ENCODE measurements around the gene PPP1CA.

DNA sequence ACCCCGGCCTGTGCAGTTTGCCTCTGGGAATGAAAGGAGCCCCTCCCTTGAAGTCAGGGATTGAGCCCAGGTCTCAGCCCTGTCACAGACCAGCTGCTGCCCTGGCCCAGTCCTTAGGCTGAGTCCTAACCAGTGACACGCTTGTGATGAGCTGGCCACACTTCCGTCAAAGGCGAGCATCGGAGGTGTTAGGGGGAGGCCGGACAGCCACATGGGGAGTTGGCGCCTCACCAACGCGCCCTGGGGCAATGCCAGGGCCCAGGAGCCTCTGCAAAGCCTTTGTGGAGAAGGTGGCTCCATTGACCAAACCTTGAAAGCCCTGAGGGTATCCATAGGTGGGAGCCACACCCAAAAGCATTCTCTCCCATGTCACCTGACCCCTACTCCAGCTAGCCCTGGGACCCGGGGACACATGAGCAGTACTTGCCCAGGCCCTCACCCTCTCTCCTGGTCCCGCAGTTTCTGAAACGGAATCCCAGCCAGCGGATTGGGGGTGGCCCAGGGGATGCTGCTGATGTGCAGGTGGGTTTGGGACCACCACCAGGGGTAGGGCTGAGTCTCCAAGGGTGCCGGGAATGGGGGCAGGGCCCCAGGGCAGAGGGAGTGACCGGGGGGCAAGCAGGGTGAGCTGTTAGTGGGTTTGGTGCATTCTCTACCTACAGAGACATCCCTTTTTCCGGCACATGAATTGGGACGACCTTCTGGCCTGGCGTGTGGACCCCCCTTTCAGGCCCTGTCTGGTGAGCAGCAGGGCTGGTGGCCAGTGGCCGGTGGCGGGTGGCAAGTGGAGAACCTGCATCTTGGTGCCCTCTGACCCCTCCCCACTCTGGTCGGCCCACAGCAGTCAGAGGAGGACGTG lies 32.1 kb upstream of the PPP1CA start:
- no peak for TF ChIP-seq POLR2A (IDR thresholded peaks at IDR 0.05)
- TF ChIP-seq, protein P1, sequence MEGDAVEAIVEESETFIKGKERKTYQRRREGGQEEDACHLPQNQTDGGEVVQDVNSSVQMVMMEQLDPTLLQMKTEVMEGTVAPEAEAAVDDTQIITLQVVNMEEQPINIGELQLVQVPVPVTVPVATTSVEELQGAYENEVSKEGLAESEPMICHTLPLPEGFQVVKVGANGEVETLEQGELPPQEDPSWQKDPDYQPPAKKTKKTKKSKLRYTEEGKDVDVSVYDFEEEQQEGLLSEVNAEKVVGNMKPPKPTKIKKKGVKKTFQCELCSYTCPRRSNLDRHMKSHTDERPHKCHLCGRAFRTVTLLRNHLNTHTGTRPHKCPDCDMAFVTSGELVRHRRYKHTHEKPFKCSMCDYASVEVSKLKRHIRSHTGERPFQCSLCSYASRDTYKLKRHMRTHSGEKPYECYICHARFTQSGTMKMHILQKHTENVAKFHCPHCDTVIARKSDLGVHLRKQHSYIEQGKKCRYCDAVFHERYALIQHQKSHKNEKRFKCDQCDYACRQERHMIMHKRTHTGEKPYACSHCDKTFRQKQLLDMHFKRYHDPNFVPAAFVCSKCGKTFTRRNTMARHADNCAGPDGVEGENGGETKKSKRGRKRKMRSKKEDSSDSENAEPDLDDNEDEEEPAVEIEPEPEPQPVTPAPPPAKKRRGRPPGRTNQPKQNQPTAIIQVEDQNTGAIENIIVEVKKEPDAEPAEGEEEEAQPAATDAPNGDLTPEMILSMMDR (IDR thresholded peaks at IDR 0.05) = no peak
